Fibroblast of lung (primary cell): ENCODE measurements around the gene RPL10A. TPM values are rescaled to one million over a fixed set of nuclear protein-coding genes. Genes with fewer than 3 reads are reported as not detected.
A peak's percentile ranks its signal among the peaks of the same experiment; 100 is the strongest.

Experiments used
- DNase-seq, 2 donors: peaks; one replicate each; pipeline versions ENCODE4 v3.0.0 to v3.0.0-alpha.2; 2010; ENCODE audit warnings: low read depth in 2 of 2
- H2AFZ ChIP-seq: 2 replicates; pipeline ENCODE4 v1.5.1; 2012; ENCODE audit warnings: low read length, control low read depth, inconsistent platforms
- H3K27ac ChIP-seq: 2 replicates; pipeline ENCODE4 v1.5.1; 2011; ENCODE audit warnings: low read length, control low read depth; ENCODE audit not compliant: insufficient read depth
- H3K27me3 ChIP-seq: 2 replicates; pipeline ENCODE4 v1.5.1; 2011; ENCODE audit warnings: mild to moderate bottlenecking, low read length; ENCODE audit not compliant: control insufficient read depth, insufficient read depth
- H3K36me3 ChIP-seq: 2 replicates; pipeline ENCODE4 v1.5.1; 2011; ENCODE audit warnings: low read length; ENCODE audit not compliant: control insufficient read depth, insufficient read depth
- H3K4me1 ChIP-seq: 2 replicates; pipeline ENCODE4 v1.5.1; 2011; ENCODE audit warnings: low read length; ENCODE audit not compliant: control insufficient read depth, insufficient read depth; ENCODE audit errors: extremely low read depth
- H3K4me2 ChIP-seq: 2 replicates; pipeline ENCODE4 v1.5.1; 2011; ENCODE audit warnings: low read length, control low read depth; ENCODE audit not compliant: insufficient read depth; ENCODE audit errors: extremely low read depth
- H3K4me3 ChIP-seq, 4 experiments: fragments of 200-600 bp in 1 of 4; sonication (generic) in 1 of 4; replicated peaks in 1 of 4; 2 replicates each; pipeline ENCODE4 v1.5.1; 2011 to 2016; ENCODE audit warnings: low read length in 4 of 4, low read depth in 3 of 4, mild to moderate bottlenecking in 3 of 4, control low read depth in 2 of 4, inconsistent platforms in 1 of 4, mixed read lengths in 1 of 4; ENCODE audit not compliant: insufficient read depth in 1 of 4; ENCODE audit errors: control extremely low read depth in 1 of 4
- H3K79me2 ChIP-seq: 2 replicates; pipeline ENCODE4 v1.5.1; 2012; ENCODE audit warnings: mild to moderate bottlenecking, low read length, inconsistent platforms; ENCODE audit not compliant: control insufficient read depth, insufficient read depth
- H3K9ac ChIP-seq: 2 replicates; pipeline ENCODE4 v1.5.1; 2011; ENCODE audit warnings: mild to moderate bottlenecking, low read length, control low read depth; ENCODE audit not compliant: insufficient read depth
- H3K9me3 ChIP-seq: 2 replicates; pipeline ENCODE4 v1.5.1; 2012; ENCODE audit warnings: low read depth, low read length; ENCODE audit not compliant: control insufficient read depth, insufficient read depth
- H4K20me1 ChIP-seq: 2 replicates; pipeline ENCODE4 v1.5.1; 2011; ENCODE audit warnings: low read length; ENCODE audit not compliant: control insufficient read depth, insufficient read depth; ENCODE audit errors: extremely low read depth
- CTCF ChIP-seq, 2 donors: IDR thresholded peaks in 1 of 2; conservative IDR thresholded peaks in 1 of 2; 1 replicate in 1 of 2; 2 replicates in 1 of 2; pipeline ENCODE4 v1.5.1; 2011 to 2012; ENCODE audit warnings: low read length in 2 of 2, control low read depth in 1 of 2, inconsistent platforms in 1 of 2, low read depth in 1 of 2, mild to moderate bottlenecking in 1 of 2
- EZH2 ChIP-seq: IDR thresholded peaks from 2 replicates; pipeline ENCODE4 v1.5.1; 2012; ENCODE audit warnings: low read length, control low read depth, mild to moderate bottlenecking; ENCODE audit errors: missing control alignments
- polyA plus RNA-seq, 2 donors: library from polyadenylated mRNA; depleted of rRNA in 1 of 2; stranded (reverse) in 1 of 2; unstranded in 1 of 2; fragments of >200 nt; gene quantifications; 2 replicates each; pipeline ENCODE4 v1.2.1, GENCODE V29; 2011 to 2012; ENCODE audit warnings: missing spikeins in 1 of 2
- total RNA-seq: library from RNA; depleted of rRNA; stranded (reverse); fragments of >200 nt; gene quantifications from 2 replicates; pipeline ENCODE4 v1.2.1, GENCODE V29; 2014

Gene RPL10A
- total and polyA plus RNA-seq, 2 donors (not counting 1 experiment from before 2014, with no cell fraction given), result 1,754 to 1,911 TPM

- Histone ChIP-seq H3K36me3 (peaks cover 3% of the 10 kb centered on the region), H3K9me3 (no peaks in the 10 kb centered on the region), H3K4me3 (peak within 1 kb of the TSS; percentile 61 to 78 (median 70)), H4K20me1 (no peaks in the 10 kb centered on the region), H3K9ac (peak within 1 kb of the TSS; percentile 91), H3K4me1 (peaks cover 27% of the 10 kb centered on the region), H3K27ac (peak within 1 kb of the TSS; percentile 94), H2AFZ (no peak within 1 kb of the TSS), H3K4me2 (peak within 1 kb of the TSS; percentile 96), H3K79me2 (peaks cover 40% of the 10 kb centered on the region), H3K27me3 (no peaks in the 10 kb centered on the region)
- TF ChIP-seq EZH2 (no peak), CTCF (conservative IDR thresholded peaks at IDR 0.05 in 1 of 2, IDR thresholded peaks at IDR 0.05 in 1 of 2; ENCODE audit: low read depth in 1 of 2, low read length in 2 of 2) (peak in 1 of 2 donors; percentile 3)
- peak; percentile 55 to 78 for DNase-seq
Observed at GRCh38 chr6:35496841-35497570, 28.8 kb downstream of the RPL10A start, which contains the start of gene TEAD3. TSS of gene TEAD3 (minus strand) at chr6:35497079.

GRCh38 chr6:35497571-35498421 is 29.6 kb downstream of the RPL10A start:
- H3K9me3 ChIP-seq, result no peaks in the 10 kb centered on the region
- no peak overlapping the region for H2AFZ ChIP-seq
- TF ChIP-seq EZH2 (no peak), CTCF (conservative IDR thresholded peaks at IDR 0.05 in 1 of 2, IDR thresholded peaks at IDR 0.05 in 1 of 2; ENCODE audit: low read depth in 1 of 2, low read length in 2 of 2) (no peak)
- H3K4me3 ChIP-seq, result peak overlapping the region; percentile 42 to 72 (median 52)
- peak overlapping the region; percentile 86 for H3K4me2 ChIP-seq
- H4K20me1 ChIP-seq, result no peaks in the 10 kb centered on the region
- no peaks in the 10 kb centered on the region for H3K27me3 ChIP-seq
- peak overlapping the region; percentile 94 for H3K27ac ChIP-seq
- H3K36me3 ChIP-seq, result peaks cover 3% of the 10 kb centered on the region
- peaks cover 33% of the 10 kb centered on the region for H3K79me2 ChIP-seq
- peak overlapping the region; percentile 91 for H3K9ac ChIP-seq
- peak; percentile 73 to 92 for DNase-seq
- peaks cover 22% of the 10 kb centered on the region for H3K4me1 ChIP-seq
